Astrocyte of the cerebellum (primary cell): ENCODE data around the gene ANTKMT.

ENCODE experiments used
- DNase-seq: peaks from one replicate; pipeline ENCODE4 v3.0.0-alpha.2; 2011; ENCODE audit warnings: low read depth
- H3K4me3 ChIP-seq: 2 replicates; pipeline ENCODE4 v1.5.1; 2011; ENCODE audit warnings: mild to moderate bottlenecking, low read depth, low read length, moderate library complexity
- in situ Hi-C: cut with HindIII; loops from 2 replicates; pipeline ENCODE4 v1.10.0; 2017; ENCODE audit warnings: low sequenced_read_pairs
- TF ChIP-seq, protein P1 (sequence below): IDR thresholded peaks from 2 replicates; pipeline ENCODE4 v1.5.1; 2012; ENCODE audit warnings: low read length, low read depth, moderate library complexity, mild to moderate bottlenecking; ENCODE audit errors: missing control alignments

The ANTKMT gene

DNA sequence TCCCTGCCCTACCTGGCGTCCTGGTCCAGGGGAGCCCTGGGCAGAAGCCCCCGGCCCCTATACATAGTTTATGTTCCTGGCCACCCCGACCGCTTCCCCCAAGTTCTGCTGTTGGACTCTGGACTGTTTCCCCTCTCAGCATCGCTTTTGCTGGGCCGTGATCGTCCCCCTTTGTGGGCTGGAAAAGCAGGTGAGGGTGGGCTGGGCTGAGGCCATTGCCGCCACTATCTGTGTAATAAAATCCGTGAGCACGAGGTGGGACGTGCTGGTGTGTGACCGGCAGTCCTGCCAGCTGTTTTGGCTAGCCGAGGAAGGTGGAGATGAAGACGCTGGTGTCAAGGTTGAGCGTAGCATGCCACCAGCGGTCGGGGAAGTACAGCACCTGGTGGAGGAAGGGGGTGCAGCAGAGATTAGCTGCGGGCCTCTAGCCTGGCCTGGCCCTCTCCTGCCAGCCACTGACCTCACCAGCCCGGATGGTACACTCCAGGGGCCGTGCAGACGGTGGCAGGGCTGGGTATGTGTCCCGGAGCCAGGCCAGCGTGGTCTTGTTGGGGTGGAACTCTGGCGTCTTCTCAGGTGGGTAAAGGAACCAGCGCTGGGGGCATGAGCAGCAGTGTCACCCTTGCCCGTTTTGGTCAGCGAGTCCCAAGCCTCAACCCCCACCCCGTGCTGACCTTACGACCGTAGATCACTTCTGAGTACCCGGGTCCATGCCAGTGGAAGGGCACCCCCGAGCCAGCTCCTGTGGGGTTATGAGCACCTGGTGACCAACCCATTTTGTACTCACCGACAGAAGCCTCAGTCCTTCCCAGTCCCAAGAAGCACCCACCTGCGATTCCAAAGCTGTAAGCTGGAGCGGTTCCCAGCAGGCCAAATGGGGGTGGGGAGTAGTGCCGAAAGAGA is 38.2 kb upstream of the ANTKMT start:
- DNase-seq, result no peak
- TF ChIP-seq, protein P1, sequence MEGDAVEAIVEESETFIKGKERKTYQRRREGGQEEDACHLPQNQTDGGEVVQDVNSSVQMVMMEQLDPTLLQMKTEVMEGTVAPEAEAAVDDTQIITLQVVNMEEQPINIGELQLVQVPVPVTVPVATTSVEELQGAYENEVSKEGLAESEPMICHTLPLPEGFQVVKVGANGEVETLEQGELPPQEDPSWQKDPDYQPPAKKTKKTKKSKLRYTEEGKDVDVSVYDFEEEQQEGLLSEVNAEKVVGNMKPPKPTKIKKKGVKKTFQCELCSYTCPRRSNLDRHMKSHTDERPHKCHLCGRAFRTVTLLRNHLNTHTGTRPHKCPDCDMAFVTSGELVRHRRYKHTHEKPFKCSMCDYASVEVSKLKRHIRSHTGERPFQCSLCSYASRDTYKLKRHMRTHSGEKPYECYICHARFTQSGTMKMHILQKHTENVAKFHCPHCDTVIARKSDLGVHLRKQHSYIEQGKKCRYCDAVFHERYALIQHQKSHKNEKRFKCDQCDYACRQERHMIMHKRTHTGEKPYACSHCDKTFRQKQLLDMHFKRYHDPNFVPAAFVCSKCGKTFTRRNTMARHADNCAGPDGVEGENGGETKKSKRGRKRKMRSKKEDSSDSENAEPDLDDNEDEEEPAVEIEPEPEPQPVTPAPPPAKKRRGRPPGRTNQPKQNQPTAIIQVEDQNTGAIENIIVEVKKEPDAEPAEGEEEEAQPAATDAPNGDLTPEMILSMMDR, result no peak
- H3K4me3 ChIP-seq, result peak overlapping the region; percentile 55
- in situ Hi-C loops, result no loop called here

DNA sequence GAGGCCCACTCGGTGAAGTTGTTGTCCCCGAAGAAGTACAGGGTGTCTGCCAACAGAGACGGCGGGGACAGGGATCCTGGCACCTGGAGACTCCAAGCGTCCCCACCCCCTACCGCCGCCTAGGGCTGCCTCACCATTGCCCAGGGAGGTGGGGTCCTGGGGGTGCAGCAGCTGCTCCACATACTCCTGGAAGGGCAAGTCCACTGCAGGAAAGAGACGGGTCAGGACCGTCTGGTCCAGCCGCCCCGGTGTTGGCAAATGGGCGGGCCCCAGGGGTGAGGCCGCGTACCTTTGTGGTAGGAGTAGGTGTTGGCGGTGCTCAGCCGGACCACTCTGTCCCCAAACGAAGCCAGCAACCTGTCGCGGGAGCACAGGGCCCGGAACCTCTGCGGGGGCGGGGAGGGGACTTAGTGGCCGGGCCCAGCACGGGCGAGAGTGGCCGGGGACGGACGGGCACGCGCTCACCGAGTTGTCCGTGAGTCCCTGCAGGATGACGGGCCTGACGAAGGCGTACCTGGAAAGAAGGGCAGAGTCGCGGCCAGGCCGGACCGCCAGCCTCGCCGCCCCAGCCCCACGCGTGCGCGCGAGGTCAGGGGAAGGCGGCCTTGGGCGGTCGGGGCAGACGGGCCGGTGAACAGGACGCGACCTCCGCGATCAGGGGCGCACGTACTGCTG is 37.4 kb upstream of the ANTKMT start:
- in situ Hi-C loops, result no loop called here
- H3K4me3 ChIP-seq, result peak overlapping the region; percentile 55
- no peak for DNase-seq
- TF ChIP-seq, protein P1, result no peak

DNA sequence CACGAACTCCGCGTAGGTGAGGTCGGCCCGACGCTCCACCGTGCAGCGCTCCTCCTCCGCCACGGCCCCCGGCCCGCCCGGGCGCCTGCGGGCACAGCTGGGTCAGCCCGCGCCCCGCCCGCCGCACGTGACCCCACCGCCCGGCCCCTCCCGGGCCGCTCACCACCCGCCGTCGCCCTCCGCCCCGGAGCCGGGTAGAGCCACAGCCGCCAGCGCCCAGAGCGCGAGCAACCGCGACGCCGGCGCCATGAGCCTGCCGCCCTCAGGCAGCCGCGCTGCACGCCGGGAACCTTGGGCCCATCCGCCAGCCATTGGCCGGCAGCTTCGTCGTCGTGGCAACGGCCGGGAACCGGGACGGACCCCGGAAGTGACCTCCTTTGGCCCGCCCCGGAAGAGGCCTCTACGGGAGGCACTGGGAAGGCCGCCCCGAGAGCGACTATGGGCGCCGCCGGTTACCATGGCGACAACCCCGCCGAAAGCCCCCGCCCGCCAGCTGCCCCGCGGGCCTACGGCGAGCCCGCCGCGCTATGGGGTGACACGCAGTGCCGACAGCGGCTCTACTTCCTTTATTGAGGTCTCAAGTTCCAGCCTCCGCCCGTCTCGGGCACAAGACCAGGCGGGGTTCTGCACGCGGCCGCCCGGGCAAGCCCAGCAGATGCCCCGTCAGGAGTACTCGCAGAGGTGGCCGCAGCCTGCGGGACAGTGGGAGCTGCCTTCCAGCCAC is 36.7 kb upstream of the ANTKMT start, which contains the start of gene JMJD8:
Gene JMJD8, minus strand, starts transcription at position 264 of the 724 bp plus-strand sequence. Its CDS starts 15 bp downstream, at position 249.
- TF ChIP-seq, protein P1, result no peak
- H3K4me3 ChIP-seq, result peak within 1 kb of the TSS; percentile 55
- in situ Hi-C loops, result no loop called here
- DNase-seq, result peak; percentile 78

DNA sequence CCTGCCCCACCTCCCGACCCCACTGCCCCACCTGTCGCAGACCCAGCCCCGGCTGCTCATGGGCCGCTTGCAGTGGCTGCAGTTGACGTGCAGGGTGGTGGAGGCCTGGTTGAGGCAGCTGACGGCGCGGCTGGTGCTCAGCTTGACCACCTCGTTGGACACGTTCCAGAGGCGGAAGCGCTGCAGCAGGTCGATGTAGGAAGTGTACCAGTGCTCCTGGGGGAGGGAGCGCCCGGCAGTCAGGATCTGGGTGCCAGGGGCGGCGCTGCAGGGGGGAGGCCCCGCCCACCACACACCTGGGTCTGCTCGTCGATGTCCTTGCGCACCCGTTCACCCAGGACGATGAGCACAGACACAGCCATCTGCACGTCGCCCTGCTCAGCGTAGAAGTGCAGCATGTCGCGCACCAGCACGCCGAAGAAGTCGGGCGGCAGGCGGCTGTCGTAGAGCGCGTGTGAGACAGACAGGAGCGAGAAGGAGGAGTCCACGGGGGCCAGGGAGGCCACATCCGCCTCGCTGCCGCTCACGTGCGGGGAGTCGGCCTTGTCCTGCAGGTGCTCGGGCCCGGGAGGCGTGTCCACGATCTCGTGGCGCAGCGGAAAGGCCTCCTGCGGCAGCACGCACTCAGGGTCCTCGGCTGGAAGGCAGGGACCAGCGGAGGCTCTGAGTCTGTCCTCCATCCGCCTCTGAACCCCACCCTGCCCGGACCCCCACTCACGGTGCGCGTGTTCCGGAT is 35.8 kb upstream of the ANTKMT start:
- no peak overlapping the region for H3K4me3 ChIP-seq
- no peak for DNase-seq
- in situ Hi-C loops, result no loop called here
- TF ChIP-seq, protein P1, result no peak

DNA sequence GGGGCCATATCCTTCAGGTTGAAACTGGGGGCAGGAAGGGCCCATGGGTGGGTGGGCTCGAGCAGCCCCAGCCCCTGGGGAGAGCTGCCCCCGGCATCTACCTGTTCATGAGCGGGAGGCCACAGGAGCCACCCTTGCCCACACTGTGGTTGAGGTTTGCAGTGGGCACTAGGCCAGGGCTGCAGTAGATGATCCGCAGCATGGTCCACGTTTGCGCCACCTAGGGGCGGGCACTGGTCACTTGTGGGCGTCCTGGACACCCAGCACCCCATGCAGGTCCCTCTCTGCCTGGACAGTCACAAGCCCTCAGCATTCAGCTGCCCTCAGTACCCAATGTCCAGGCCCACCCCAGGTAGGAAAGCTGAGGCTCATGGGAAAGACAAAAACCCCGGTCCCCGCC is 35.0 kb upstream of the ANTKMT start:
- in situ Hi-C loops, result no loop called here
- DNase-seq, result no peak
- TF ChIP-seq, protein P1, result peak; percentile 47
- no peak overlapping the region for H3K4me3 ChIP-seq
